HepG2 (cell line): Measurements from ENCODE around the gene KRTDAP. TPM values are rescaled to one million over a fixed set of nuclear protein-coding genes. Genes with fewer than 3 reads are reported as not detected.

Experiments used
- AHDC1 ChIP-seq: sonication (generic); formaldehyde crosslinking; IDR thresholded peaks from 2 replicates; pipeline ENCODE4 v1.5.1; 2020; ENCODE audit warnings: mild to moderate bottlenecking, missing genetic modification reagents, borderline replicate concordance
- ATF1 ChIP-seq: IDR thresholded peaks from 2 replicates; pipeline ENCODE4 v1.6.1; 2016; ENCODE audit warnings: mild to moderate bottlenecking, control low read depth
- CREM ChIP-seq, 2 experiments: sonication (generic) in 1 of 2; formaldehyde crosslinking in 1 of 2; IDR thresholded peaks; 2 replicates each; pipeline versions ENCODE4 v1.4.0 to v1.6.1; 2016 to 2020; ENCODE audit warnings: antibody characterized with exemption in 1 of 2, mild to moderate bottlenecking in 1 of 2, missing genetic modification reagents in 1 of 2
- EP300 ChIP-seq, 3 experiments: sonication (generic) in 1 of 3; formaldehyde crosslinking in 1 of 3; IDR thresholded peaks; 2 replicates each; pipeline versions ENCODE4 v1.5.1 to v1.6.1; 2011 to 2020; ENCODE audit warnings: low read depth in 2 of 3, low read length in 2 of 3, borderline replicate concordance in 1 of 3, improper control_type of control experiment in 1 of 3, mild to moderate bottlenecking in 1 of 3, missing genetic modification reagents in 1 of 3, moderate library complexity in 1 of 3
- FOSL1 ChIP-seq: sonication (generic); formaldehyde crosslinking; IDR thresholded peaks from 2 replicates; pipeline ENCODE4 v1.9.0; 2021; ENCODE audit warnings: missing genetic modification reagents, borderline replicate concordance
- HMGXB4 ChIP-seq, 2 experiments: sonication (generic) in 1 of 2; formaldehyde crosslinking in 1 of 2; IDR thresholded peaks; 2 replicates each; pipeline versions ENCODE4 v1.4.0 to v1.6.1; 2018 to 2020; ENCODE audit warnings: missing genetic modification reagents in 2 of 2, borderline replicate concordance in 1 of 2, low read depth in 1 of 2, mild to moderate bottlenecking in 1 of 2, missing biosample characterization in 1 of 2
- JUN ChIP-seq: sonication (generic); formaldehyde crosslinking; IDR thresholded peaks from 2 replicates; pipeline ENCODE4 v1.4.0; 2020; ENCODE audit warnings: mild to moderate bottlenecking, missing genetic modification reagents
- NCOR1 ChIP-seq: fragments of 200-600 bp; sonication (generic); IDR thresholded peaks from 2 replicates; pipeline ENCODE4 v1.7.0; 2017; ENCODE audit warnings: antibody characterized with exemption, low read length, borderline replicate concordance
- PITX1 ChIP-seq: sonication (generic); formaldehyde crosslinking; IDR thresholded peaks from 2 replicates; pipeline ENCODE4 v1.5.1; 2020; ENCODE audit warnings: mild to moderate bottlenecking, missing genetic modification reagents
- RARA ChIP-seq: IDR thresholded peaks from 2 replicates; pipeline ENCODE4 v1.6.1; 2016; ENCODE audit warnings: missing genetic modification reagents, missing compliant biosample characterization
- SOX13 ChIP-seq, 3 experiments: fragments of 450-650 bp in 1 of 3; sonication (generic) in 1 of 3; formaldehyde crosslinking in 1 of 3; IDR thresholded peaks in 2 of 3; conservative IDR thresholded peaks in 1 of 3; 2 replicates each; pipeline versions ENCODE4 v1.5.0 to v1.6.1; 2016 to 2020; ENCODE audit warnings: antibody characterized with exemption in 1 of 3, mild to moderate bottlenecking in 1 of 3, missing compliant biosample characterization in 1 of 3, missing genetic modification reagents in 1 of 3, moderate library complexity in 1 of 3
- TCF7 ChIP-seq: sonication (generic); IDR thresholded peaks from 2 replicates; pipeline ENCODE4 v1.6.1; 2016; ENCODE audit warnings: antibody characterized with exemption, low read depth
- ZNF362 ChIP-seq: sonication (generic); formaldehyde crosslinking; IDR thresholded peaks from 2 replicates; pipeline ENCODE4 v1.4.0; 2020; ENCODE audit warnings: missing genetic modification reagents, mild to moderate bottlenecking, borderline replicate concordance
- polyA plus RNA-seq, 8 experiments: library from polyadenylated mRNA; depleted of rRNA in 3 of 8; stranded (reverse) in 7 of 8; unstranded in 1 of 8; fragments of >200 nt; fragmentation: Illumina TruSeq in 4 of 8; extraction: Trizol in 4 of 8; gene quantifications; 2 replicates each; pipeline versions ENCODE4 v1.2.1 to v1.2.3, GENCODE V29; 2011 to 2016; ENCODE audit warnings: low read depth in 4 of 8, missing spikeins in 1 of 8, mixed read lengths in 1 of 8; ENCODE audit not compliant: insufficient read depth in 1 of 8
- total RNA-seq, 5 experiments: library from RNA; depleted of rRNA; stranded (reverse); fragments of >200 nt; fragmentation: Illumina TruSeq; extraction: Trizol; gene quantifications; 2 replicates each; pipeline ENCODE4 v1.2.3, GENCODE V29; 2016; ENCODE audit warnings: low read depth in 1 of 5
- TF ChIP-seq, protein P1 (sequence below): sonication (generic); formaldehyde crosslinking; IDR thresholded peaks from 2 replicates; pipeline ENCODE4 v1.4.0; 2020; ENCODE audit warnings: mild to moderate bottlenecking, missing genetic modification reagents
- TF ChIP-seq, protein P2 (sequence below): sonication (generic); formaldehyde crosslinking; IDR thresholded peaks from 2 replicates; pipeline ENCODE4 v1.5.1; 2020; ENCODE audit warnings: missing genetic modification reagents, mild to moderate bottlenecking, borderline replicate concordance

The KRTDAP gene
- total and polyA plus RNA-seq, 2 of the 13 experiments (the other 11 are each of a cell fraction or from before 2014, with no cell fraction given) = 0.86 to 1.5 TPM

- TF ChIP-seq JUN (CRISPR knock-in tag) = 0 out of 2 replicates have a peak, but pooled peaks have one; percentile 26
- TF ChIP-seq RARA (CRISPR knock-in tag) = 0 out of 2 replicates have a peak, but pooled peaks have one; percentile 23
- no peak for TF ChIP-seq FOSL1 (CRISPR knock-in tag)
- TF ChIP-seq, protein P1, sequence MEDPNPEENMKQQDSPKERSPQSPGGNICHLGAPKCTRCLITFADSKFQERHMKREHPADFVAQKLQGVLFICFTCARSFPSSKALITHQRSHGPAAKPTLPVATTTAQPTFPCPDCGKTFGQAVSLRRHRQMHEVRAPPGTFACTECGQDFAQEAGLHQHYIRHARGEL = no peak
- TF ChIP-seq EP300 (IDR thresholded peaks at IDR 0.05; ENCODE audit: low read depth in 2 of 2, low read length in 2 of 2) = peak in 1 of 2 experiments; percentile 54; a peak in 1 of 4 replicates
- TF ChIP-seq EP300 (CRISPR knock-in tag; IDR thresholded peaks at IDR 0.05; ENCODE audit: borderline replicate concordance) = no peak
- peak; percentile 48 for TF ChIP-seq CREM (IDR thresholded peaks at IDR 0.05)
- TF ChIP-seq CREM (CRISPR knock-in tag; IDR thresholded peaks at IDR 0.05) = no peak
- 0 out of 2 replicates have a peak, but pooled peaks have one; percentile 38 for TF ChIP-seq PITX1
- TF ChIP-seq TCF7 = peak; percentile 79
- TF ChIP-seq HMGXB4 (CRISPR knock-in tag; IDR thresholded peaks at IDR 0.05; ENCODE audit: borderline replicate concordance in 1 of 2, low read depth in 1 of 2) = 0 out of 4 replicates have a peak, but pooled peaks of 1 of the 2 experiments have one; percentile 21
- TF ChIP-seq, protein P2, sequence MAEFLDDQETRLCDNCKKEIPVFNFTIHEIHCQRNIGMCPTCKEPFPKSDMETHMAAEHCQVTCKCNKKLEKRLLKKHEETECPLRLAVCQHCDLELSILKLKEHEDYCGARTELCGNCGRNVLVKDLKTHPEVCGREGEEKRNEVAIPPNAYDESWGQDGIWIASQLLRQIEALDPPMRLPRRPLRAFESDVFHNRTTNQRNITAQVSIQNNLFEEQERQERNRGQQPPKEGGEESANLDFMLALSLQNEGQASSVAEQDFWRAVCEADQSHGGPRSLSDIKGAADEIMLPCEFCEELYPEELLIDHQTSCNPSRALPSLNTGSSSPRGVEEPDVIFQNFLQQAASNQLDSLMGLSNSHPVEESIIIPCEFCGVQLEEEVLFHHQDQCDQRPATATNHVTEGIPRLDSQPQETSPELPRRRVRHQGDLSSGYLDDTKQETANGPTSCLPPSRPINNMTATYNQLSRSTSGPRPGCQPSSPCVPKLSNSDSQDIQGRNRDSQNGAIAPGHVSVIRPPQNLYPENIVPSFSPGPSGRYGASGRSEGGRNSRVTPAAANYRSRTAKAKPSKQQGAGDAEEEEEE (CRISPR knock-in tag) = no peak
- no peak; the same call in 1 of the 2 replicates for TF ChIP-seq SOX13 (IDR thresholded peaks at IDR 0.05)
- peak in 1 of 2 experiments; percentile 70; a peak in 2 of 4 replicates for TF ChIP-seq SOX13 (CRISPR knock-in tag; conservative IDR thresholded peaks at IDR 0.05 in 1 of 2, IDR thresholded peaks at IDR 0.05 in 1 of 2)
- peak; percentile 77; the same call in 1 of the 2 replicates for TF ChIP-seq ZNF362
- 0 out of 2 replicates have a peak, but pooled peaks have one; percentile 25 for TF ChIP-seq ATF1
- peak; percentile 58; the same call in 1 of the 2 replicates for TF ChIP-seq AHDC1 (CRISPR knock-in tag)
- TF ChIP-seq NCOR1 = peak; percentile 30; the same call in 1 of the 2 replicates
These were observed 4.0 kb downstream of the KRTDAP start (continued) for GRCh38 chr19:35486268-35486708.
